GF-D8 (cell line): ENCODE data around the gene B4GALNT1.

ENCODE experiments used
- DNase-seq: peaks from one replicate; lab custom pipeline; 2025; lab: John Stamatoyannopoulos, UW

The B4GALNT1 gene

DNA sequence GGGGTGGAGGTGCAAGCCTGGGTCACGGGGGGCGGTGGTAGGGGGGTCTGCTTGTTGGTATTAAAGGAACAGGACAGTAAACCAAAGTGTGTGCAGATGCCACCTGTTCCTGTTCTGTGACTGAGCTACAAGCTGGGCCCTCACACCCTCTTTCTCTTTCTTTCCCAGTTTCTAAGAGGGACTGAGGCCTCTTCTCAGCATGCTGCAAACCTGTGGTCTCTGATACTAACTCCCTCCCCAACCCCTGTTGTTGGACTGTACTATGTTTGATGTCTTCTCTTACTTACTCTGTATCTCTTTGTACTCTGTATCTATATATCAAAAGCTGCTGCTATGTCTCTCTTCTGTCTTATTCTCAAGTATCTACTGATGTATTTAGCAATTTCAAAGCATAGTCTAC, 49.0 kb downstream of the B4GALNT1 start:
- DNase-seq = no peak

- DNase-seq = peak; percentile 44
These were observed 49.8 kb downstream of the B4GALNT1 start for GRCh38 chr12:57583008-57583831.

- no peak for DNase-seq
These were observed 50.6 kb downstream of the B4GALNT1 start for GRCh38 chr12:57582440-57582839.

- DNase-seq = no peak
These were observed 51.2 kb downstream of the B4GALNT1 start for GRCh38 chr12:57581802-57582201.

GRCh38 chr12:57580466-57580795, 52.6 kb downstream of the B4GALNT1 start:
- DNase-seq = no peak

DNA sequence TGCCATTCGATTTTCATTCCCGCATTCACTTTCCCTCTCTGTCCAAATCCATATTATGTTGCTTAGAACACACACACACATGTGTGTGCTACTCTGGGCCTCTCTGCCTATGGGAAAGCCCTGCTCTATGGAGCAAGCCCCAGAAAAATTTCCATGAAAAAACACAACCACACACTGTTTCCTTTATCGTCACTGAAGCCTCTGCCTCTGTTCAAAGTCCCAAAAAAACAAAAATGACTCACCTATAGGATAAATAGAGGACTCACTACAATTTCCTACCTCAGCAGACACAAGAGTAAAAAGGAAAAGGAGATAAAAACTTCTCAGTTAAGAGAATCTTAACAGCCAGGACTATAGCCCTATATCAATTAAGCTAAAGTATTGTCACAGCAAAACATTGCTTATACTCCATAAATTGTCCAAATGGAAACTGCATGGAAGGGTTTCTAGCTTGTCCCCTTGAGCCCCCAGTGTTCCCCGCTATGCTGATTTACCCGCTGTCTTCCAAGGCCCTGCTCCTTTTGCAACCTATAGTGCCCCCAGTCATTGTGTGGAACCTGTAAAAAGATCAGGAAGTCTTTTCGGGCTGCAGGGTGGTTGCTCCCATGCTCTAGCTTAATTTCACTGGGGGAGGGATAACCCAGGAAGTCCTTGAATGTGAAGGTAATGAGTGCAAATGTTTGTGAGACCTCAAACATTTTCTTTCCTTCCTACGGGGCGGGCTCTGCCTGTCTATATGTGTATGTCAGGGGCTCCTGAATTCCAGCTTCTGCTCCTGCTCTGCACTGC, 53.1 kb downstream of the B4GALNT1 start:
- DNase-seq = no peak

- no peak for DNase-seq
These were observed 54.0 kb downstream of the B4GALNT1 start for GRCh38 chr12:57579011-57579410.

DNA sequence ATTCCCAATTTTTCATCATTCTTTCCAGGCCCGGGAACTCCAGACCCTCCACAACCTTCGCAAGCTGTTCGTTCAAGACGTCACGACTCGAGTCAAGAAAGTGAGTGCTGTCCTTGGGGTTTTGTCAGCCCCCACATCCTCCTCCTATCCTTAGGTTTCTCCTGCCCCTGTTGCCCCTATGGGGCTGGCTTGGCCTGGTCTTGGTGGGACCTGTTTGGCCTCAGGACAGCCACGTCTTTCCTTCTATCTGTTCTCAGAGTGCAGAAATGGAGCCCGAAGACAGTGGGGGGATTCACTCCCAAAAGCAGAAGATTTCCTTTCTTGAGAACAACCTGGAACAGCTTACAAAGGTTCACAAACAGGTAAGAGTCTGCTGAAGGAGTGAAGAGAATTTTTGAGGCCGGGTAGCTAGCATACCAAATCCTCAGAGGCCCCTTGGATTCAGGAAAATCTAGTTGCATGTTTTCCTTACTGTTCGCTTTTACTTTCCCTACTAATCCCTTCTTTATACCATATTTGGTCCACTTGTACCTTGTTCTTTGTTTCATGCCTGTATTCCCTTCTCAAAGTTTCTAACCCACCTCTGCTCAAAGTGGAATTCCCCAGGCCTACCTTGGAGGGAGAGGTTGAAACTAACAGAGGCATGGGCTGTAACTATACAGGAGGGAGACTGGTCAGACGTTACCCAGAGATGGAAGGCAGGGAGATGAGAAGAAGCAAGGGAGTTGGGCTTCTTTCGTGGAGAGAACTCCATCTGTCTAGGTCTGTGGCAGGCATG, 54.8 kb downstream of the B4GALNT1 start:
- DNase-seq = no peak

GRCh38 chr12:57576613-57577160, 56.3 kb downstream of the B4GALNT1 start:
- no peak for DNase-seq
